HepG2 (cell line): ENCODE data around the gene THRAP3. TPM values are rescaled to one million over a fixed set of nuclear protein-coding genes. Genes with fewer than 3 reads are reported as not detected.
A peak's percentile ranks its signal among the peaks of the same experiment; 100 is the strongest.

Experiments
- AKNA ChIP-seq: sonication (generic); formaldehyde crosslinking; IDR thresholded peaks from 2 replicates; pipeline ENCODE4 v1.4.0; 2020; ENCODE audit warnings: missing genetic modification reagents, borderline replicate concordance
- BHLHE40 ChIP-seq: IDR thresholded peaks from 2 replicates; pipeline ENCODE4 v1.6.1; 2011; ENCODE audit warnings: low read length, improper control_type of control experiment
- BRD4 ChIP-seq: sonication (generic); formaldehyde crosslinking; IDR thresholded peaks from 2 replicates; pipeline ENCODE4 v1.4.0; 2020; ENCODE audit warnings: missing genetic modification reagents
- HOXD1 ChIP-seq: sonication (generic); formaldehyde crosslinking; IDR thresholded peaks from 2 replicates; pipeline ENCODE4 v1.5.0; 2020; ENCODE audit warnings: missing genetic modification reagents
- KLF16 ChIP-seq, 2 experiments: sonication (generic) in 1 of 2; formaldehyde crosslinking in 1 of 2; IDR thresholded peaks; 2 replicates each; pipeline versions ENCODE4 v1.6.1 to v1.8.0; 2016 to 2023; ENCODE audit warnings: missing genetic modification reagents in 2 of 2, missing compliant biosample characterization in 1 of 2
- KMT2B ChIP-seq: IDR thresholded peaks from 2 replicates; pipeline ENCODE4 v1.6.1; 2016; ENCODE audit warnings: missing genetic modification reagents, missing compliant biosample characterization
- MED13 ChIP-seq: sonication (generic); formaldehyde crosslinking; IDR thresholded peaks from 2 replicates; pipeline ENCODE4 v1.5.0; 2020; ENCODE audit warnings: missing genetic modification reagents
- NCOA2 ChIP-seq: sonication (generic); formaldehyde crosslinking; IDR thresholded peaks from 2 replicates; pipeline ENCODE4 v1.8.0; 2022; ENCODE audit warnings: inconsistent platforms
- NFE2L2 ChIP-seq: fragments of 150-350 bp; IDR thresholded peaks from 2 replicates; pipeline ENCODE4 v1.6.1; 2014; ENCODE audit warnings: low read length
- NFKBIZ ChIP-seq: IDR thresholded peaks from 2 replicates; pipeline ENCODE4 v1.6.1; 2018; ENCODE audit warnings: missing genetic modification reagents, missing compliant biosample characterization
- NFRKB ChIP-seq: fragments of 450-650 bp; IDR thresholded peaks from 2 replicates; pipeline ENCODE4 v1.6.1; 2017
- NR2C2 ChIP-seq: sonication (generic); formaldehyde crosslinking; IDR thresholded peaks from 2 replicates; pipeline ENCODE4 v1.4.0; 2020; ENCODE audit warnings: missing genetic modification reagents, mild to moderate bottlenecking, moderate library complexity, borderline replicate concordance
- RFX3 ChIP-seq: IDR thresholded peaks from 2 replicates; pipeline ENCODE4 v1.6.1; 2016; ENCODE audit warnings: missing biosample characterization, missing genetic modification reagents
- RNF2 ChIP-seq: fragments of 450-650 bp; conservative IDR thresholded peaks from 2 replicates; pipeline ENCODE4 v1.6.1; 2016; ENCODE audit warnings: low read depth
- STAT5B ChIP-seq: sonication (generic); formaldehyde crosslinking; IDR thresholded peaks from 2 replicates; pipeline ENCODE4 v1.4.0; 2020; ENCODE audit warnings: missing genetic modification reagents
- TBP ChIP-seq: sonication (generic); formaldehyde crosslinking; IDR thresholded peaks from 2 replicates; pipeline ENCODE4 v1.5.0; 2020; ENCODE audit warnings: missing genetic modification reagents
- THRA ChIP-seq: sonication (generic); formaldehyde crosslinking; IDR thresholded peaks from 2 replicates; pipeline ENCODE4 v1.4.0; 2020; ENCODE audit warnings: missing genetic modification reagents, borderline replicate concordance
- THYN1 ChIP-seq: sonication (generic); formaldehyde crosslinking; IDR thresholded peaks from 2 replicates; pipeline ENCODE4 v1.8.1; 2023; ENCODE audit warnings: low read depth, mild to moderate bottlenecking, moderate library complexity, missing genetic modification reagents, borderline replicate concordance
- ZBTB14 ChIP-seq: sonication (generic); formaldehyde crosslinking; IDR thresholded peaks from 2 replicates; pipeline ENCODE4 v1.4.0; 2020; ENCODE audit warnings: missing genetic modification reagents
- ZNF136 ChIP-seq: sonication (generic); formaldehyde crosslinking; IDR thresholded peaks from 2 replicates; pipeline ENCODE4 v1.8.1; 2022; ENCODE audit warnings: low read depth, mild to moderate bottlenecking, moderate library complexity, missing genetic modification reagents
- ZNF597 ChIP-seq: sonication (generic); formaldehyde crosslinking; IDR thresholded peaks from 2 replicates; pipeline ENCODE4 v1.5.0; 2020; ENCODE audit warnings: missing genetic modification reagents
- ZNF775 ChIP-seq: sonication (generic); formaldehyde crosslinking; IDR thresholded peaks from 2 replicates; pipeline ENCODE4 v1.4.0; 2020; ENCODE audit warnings: missing genetic modification reagents, mild to moderate bottlenecking, moderate library complexity, borderline replicate concordance
- polyA plus RNA-seq, 8 experiments: library from polyadenylated mRNA; depleted of rRNA in 3 of 8; stranded (reverse) in 7 of 8; unstranded in 1 of 8; fragments of >200 nt; fragmentation: Illumina TruSeq in 4 of 8; extraction: Trizol in 4 of 8; gene quantifications; 2 replicates each; pipeline versions ENCODE4 v1.2.1 to v1.2.3, GENCODE V29; 2011 to 2016; ENCODE audit warnings: low read depth in 4 of 8, missing spikeins in 1 of 8, mixed read lengths in 1 of 8; ENCODE audit not compliant: insufficient read depth in 1 of 8
- total RNA-seq, 5 experiments: library from RNA; depleted of rRNA; stranded (reverse); fragments of >200 nt; fragmentation: Illumina TruSeq; extraction: Trizol; gene quantifications; 2 replicates each; pipeline ENCODE4 v1.2.3, GENCODE V29; 2016; ENCODE audit warnings: low read depth in 1 of 5

The THRAP3 gene
- total and polyA plus RNA-seq, 2 of the 13 experiments (the other 11 are each of a cell fraction or from before 2014, with no cell fraction given): 45.0 to 92.6 TPM

GRCh38 chr1:36248250-36248894, 24.1 kb downstream of the THRAP3 start (continued):
- no peak for TF ChIP-seq ZNF136 (CRISPR knock-in tag)
- no peak for TF ChIP-seq ZBTB14 (CRISPR knock-in tag)
- no peak for TF ChIP-seq HOXD1 (CRISPR knock-in tag)
- TF ChIP-seq THRA (CRISPR knock-in tag): peak; percentile 81; the same call in 1 of the 2 replicates
- no peak for TF ChIP-seq ZNF597 (CRISPR knock-in tag)
- peak; percentile 80; the same call in 1 of the 2 replicates for TF ChIP-seq NR2C2
- TF ChIP-seq NCOA2 (CRISPR knock-in tag): peak; percentile 85
- no peak for TF ChIP-seq STAT5B (CRISPR knock-in tag)
- TF ChIP-seq RNF2: no peak
- TF ChIP-seq ZNF775 (CRISPR knock-in tag): no peak
- no peak for TF ChIP-seq NFKBIZ (CRISPR knock-in tag)
- no peak for TF ChIP-seq MED13 (CRISPR knock-in tag)
- no peak for TF ChIP-seq THYN1 (CRISPR knock-in tag)
- TF ChIP-seq KMT2B: no peak
- TF ChIP-seq AKNA (CRISPR knock-in tag): no peak
- no peak for TF ChIP-seq BHLHE40
- TF ChIP-seq RFX3 (CRISPR knock-in tag): no peak
- no peak for TF ChIP-seq BRD4 (CRISPR knock-in tag)
- peak; percentile 92 for TF ChIP-seq NFE2L2
- no peak for TF ChIP-seq KLF16 (CRISPR knock-in tag; IDR thresholded peaks at IDR 0.05)
- no peak for TF ChIP-seq TBP (CRISPR knock-in tag)
- TF ChIP-seq NFRKB: no peak
